ENCODE results near the gene GPR35.
A peak's percentile ranks its signal among the peaks of the same experiment; 100 is the strongest.

The GPR35 gene

GRCh38 chr2:240622531-240623235, 2.6 kb upstream of the GPR35 start:
- no peak for DNase-seq

GRCh38 chr2:240623531-240624010, 1.7 kb upstream of the GPR35 start:
- no peak for DNase-seq

DNA sequence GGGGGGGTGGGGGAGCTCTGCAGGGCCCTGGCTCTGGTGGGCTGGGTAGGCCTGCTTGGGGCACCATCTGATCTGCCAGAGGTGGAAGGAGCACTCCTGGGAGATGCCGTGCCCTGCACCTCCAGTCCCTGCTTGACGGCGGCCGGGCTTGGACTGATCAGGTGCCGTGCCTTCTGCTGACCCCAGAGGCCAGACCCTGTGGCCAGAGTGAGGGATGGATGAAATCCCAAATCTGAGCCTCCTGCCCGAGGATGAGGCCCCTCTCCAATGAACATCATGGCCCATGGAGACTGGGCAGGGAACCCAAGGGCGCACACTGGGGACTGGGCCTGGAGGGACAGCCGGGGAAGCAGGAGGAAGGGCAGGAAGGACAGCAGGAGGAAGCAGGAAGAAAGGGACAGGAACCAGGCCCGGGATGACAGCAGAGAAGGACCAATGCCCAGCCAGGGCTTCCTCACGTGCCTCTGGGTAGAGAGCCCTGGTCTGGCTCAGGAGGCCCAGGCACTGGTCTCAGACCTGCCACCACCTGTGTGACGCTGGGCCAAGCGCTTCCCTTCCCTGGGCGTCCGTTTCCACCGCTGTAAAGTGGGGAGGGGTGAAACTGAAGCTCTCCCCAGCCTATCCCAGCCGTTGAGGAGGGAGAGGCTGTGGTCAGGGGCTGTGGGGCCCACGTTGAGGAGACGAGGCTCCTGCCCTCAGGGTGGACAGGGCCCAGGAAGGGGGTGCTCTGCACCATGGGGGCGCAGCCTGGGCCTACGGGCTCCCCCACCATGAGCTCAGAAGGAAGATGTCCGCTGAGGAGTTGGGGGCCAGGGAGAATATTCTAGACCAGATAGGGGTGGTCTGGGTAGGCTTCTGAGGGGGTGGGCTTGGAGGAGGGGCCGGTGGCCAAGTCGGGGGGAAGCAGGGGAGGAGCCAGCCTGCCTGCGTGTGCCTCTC, 1.0 kb upstream of the GPR35 start:
- DNase-seq = no peak

- DNase-seq = peak in 1 of 56 donors; percentile 4
Measured at GRCh38 chr2:240626531-240627300, 1.4 kb downstream of the GPR35 start.

DNA sequence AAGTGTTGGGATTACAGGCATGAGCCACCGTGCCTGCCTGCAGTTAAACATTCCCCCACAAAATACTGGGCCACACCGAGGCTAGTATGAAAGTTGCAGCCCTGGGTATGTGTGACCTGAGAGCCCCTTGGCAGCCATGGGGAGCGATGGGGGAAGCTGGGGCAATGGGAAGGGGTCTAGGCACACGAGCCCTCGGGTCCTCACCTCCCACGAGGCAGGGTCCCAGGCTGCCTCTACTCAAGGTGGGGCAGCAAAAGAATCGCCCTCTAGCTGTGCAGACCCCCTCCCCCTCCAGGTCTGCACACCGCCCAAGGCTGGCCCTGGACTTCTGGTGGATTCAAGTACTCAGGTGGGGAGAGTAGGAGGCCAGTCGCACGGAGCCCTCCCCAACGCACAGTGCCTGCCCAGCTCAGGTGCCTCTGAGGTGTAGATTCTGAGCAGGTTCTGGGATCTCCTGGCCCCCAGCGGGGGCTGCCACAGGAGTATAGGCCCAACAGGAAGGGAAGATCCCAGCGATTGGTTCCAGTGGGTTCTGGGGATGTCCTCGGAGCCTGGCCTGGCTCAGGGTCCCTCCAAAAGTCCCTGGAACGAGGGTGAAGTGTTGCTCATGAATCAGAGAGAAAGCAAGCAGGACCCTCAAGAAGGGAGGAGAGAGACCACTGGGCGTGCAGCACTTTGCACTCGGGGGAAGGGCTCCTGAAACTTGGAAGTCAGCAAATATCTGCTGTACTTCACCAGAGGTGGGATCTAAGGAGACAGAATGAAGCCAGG, 2.6 kb downstream of the GPR35 start:
- DNase-seq = no peak

DNA sequence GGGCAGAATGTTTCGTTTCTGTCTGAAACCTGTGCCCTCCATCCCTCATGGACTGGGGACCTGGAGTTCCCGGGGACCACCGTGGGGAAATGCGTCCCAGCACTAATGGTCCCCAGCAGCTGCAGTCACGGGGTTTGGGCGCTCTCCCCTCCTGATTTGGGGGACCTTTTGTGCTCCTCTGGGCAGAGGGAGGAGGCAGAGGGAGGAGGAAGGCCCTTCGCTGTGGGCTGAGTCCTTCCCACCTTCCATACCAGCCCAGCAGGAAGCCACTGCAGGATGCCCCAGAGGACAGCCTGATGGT, 3.2 kb downstream of the GPR35 start:
- no peak for DNase-seq

DNA sequence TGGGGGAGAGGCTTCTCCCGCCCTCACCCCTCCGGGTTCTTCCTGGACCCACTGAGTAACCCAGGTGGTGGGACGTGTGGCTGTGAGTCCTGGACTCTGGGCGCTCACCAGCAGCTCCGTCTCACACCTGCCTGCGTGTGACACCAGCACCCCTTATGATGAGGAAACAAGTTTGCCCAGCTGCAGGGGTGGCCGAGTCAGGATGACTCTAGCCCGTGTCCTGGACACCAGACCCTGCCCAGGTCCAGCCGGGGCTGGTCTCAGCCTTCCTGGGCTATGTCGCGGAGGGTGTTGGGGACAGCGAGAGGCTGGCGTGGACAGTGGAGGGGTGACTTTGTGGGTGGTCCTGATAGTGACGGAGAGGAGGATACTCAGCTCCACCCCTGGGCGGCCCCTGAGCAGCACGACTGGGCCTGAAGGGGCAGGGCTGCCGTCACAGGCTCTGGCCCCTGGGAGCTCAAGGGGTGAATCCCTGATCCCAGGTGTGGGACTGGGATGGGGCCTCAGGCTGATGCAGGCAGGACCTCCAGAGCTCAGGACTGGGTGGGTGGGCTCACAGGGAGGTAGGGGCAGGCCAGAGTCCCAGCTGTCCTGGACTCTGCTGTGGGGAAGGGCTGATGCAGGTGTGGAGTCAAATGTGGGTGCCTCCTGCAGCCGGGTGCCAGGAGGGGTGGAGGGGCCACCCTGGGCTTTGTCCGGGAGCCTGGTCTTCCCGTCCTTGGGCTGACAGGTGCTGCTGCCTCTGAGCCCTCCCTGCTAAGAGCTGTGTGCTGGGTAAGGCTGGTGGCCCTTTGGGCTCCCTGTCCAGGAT, 3.7 kb downstream of the GPR35 start:
- no peak for DNase-seq

DNA sequence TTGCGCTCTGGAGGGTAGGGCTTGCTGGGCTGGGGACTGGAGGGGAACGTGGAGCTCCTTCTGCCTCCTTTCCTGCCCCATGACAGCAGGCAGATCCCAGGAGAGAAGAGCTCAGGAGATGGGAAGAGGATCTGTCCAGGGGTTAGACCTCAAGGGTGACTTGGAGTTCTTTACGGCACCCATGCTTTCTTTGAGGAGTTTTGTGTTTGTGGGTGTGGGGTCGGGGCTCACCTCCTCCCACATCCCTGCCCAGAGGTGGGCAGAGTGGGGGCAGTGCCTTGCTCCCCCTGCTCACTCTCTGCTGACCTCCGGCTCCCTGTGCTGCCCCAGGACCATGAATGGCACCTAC, 4.3 kb downstream of the GPR35 start:
- DNase-seq = no peak

DNA sequence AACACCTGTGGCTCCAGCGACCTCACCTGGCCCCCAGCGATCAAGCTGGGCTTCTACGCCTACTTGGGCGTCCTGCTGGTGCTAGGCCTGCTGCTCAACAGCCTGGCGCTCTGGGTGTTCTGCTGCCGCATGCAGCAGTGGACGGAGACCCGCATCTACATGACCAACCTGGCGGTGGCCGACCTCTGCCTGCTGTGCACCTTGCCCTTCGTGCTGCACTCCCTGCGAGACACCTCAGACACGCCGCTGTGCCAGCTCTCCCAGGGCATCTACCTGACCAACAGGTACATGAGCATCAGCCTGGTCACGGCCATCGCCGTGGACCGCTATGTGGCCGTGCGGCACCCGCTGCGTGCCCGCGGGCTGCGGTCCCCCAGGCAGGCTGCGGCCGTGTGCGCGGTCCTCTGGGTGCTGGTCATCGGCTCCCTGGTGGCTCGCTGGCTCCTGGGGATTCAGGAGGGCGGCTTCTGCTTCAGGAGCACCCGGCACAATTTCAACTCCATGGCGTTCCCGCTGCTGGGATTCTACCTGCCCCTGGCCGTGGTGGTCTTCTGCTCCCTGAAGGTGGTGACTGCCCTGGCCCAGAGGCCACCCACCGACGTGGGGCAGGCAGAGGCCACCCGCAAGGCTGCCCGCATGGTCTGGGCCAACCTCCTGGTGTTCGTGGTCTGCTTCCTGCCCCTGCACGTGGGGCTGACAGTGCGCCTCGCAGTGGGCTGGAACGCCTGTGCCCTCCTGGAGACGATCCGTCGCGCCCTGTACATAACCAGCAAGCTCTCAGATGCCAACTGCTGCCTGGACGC, 4.9 kb downstream of the GPR35 start:
- DNase-seq = no peak

DNA sequence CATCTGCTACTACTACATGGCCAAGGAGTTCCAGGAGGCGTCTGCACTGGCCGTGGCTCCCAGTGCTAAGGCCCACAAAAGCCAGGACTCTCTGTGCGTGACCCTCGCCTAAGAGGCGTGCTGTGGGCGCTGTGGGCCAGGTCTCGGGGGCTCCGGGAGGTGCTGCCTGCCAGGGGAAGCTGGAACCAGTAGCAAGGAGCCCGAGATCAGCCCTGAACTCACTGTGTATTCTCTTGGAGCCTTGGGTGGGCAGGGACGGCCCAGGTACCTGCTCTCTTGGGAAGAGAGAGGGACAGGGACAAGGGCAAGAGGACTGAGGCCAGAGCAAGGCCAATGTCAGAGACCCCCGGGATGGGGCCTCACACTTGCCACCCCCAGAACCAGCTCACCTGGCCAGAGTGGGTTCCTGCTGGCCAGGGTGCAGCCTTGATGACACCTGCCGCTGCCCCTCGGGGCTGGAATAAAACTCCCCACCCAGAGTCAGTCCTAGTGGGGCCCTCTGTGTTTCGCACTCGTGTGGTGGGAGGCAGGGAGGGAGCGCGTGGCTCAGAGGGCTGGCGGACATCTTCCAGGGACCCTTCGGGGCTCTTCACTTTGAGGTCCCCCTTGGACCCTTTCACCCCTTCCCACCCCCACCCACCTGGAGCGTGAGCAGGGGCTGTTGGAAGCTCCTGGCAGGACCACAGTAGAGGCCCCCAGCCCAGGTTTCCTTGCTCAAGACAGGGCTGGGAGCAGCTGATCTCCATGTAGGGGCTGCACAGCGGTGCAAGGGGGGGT, 5.7 kb downstream of the GPR35 start:
- DNase-seq = no peak

DNA sequence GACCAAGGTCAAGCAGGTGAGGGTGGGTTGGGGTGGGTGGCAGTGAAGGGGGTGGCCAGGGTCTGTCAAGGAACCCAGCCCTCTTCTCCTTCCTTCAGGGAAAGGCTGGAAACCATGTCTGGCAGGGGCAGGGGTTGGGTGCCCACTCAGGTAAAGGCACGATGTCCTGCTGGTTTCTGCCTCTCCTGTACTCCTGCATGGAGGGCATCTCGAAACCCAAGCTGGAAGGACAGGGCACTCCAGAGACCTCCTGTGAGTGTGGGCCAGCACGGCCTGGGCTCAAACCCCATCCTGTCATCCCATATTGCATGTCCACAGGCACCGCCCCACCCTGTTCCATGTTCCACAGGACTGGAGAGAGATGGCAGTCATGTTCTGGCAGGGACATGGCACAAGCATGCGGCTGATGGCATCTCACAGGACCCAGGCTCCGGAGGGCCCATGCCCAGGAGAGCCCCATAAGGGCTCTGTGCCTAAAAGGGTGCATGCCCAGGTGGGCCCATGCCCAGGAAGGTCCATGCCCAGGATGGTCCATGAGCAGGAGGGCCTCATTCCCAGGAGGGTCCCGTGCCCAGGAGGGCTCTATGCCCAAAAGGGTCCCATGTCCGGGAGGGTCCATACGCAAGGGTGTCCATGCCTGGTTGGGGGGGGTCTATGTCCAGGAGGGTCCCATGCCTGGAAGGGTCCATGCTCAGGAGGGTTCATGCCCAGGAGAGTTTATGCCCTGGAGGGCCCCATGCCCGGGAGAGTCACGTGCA, 6.4 kb downstream of the GPR35 start:
- DNase-seq = no peak

GRCh38 chr2:240632306-240632721, 7.0 kb downstream of the GPR35 start:
- DNase-seq = no peak

DNA sequence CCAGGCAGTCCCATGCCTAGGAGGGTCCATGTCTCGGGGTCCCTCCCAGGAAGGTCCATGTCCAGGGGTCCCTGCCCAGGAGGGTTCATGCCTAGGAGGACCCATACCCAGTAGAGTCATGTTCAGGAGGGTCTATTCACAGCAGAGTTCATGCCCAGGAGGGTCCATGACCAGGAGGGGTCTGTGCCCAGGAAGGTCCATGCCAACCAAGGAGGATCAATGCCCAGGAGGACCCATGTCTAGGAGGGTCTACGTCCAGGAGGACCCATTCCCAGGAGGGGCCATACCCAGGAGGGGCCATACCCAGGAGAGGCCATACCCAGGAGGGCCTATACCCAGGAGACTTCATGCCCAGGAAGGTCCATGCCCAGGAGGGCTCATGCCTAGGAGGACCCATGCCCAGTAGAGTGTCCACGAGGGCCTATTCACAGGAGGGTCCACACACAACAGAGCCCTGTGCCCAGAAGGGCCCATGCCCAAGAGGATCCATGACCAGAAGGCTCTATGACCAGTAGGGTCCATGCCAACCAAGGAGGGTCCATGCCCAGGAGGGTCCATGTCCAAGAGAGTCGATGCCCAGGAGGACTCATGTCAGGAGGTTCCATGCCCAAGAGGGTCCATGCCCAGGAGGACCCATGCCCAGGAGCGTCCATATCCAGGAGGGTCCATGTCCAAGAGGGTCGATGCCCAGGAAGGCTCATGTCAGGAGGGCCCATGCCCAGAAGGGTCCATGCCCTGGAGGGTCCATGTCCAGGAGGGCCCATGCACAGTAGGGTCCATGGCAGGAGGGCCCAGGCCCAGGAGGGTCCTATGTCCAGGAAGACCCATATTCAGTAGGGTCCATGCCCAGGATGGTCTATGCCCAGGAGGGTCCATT, 10.1 kb downstream of the GPR35 start:
- DNase-seq = no peak

DNA sequence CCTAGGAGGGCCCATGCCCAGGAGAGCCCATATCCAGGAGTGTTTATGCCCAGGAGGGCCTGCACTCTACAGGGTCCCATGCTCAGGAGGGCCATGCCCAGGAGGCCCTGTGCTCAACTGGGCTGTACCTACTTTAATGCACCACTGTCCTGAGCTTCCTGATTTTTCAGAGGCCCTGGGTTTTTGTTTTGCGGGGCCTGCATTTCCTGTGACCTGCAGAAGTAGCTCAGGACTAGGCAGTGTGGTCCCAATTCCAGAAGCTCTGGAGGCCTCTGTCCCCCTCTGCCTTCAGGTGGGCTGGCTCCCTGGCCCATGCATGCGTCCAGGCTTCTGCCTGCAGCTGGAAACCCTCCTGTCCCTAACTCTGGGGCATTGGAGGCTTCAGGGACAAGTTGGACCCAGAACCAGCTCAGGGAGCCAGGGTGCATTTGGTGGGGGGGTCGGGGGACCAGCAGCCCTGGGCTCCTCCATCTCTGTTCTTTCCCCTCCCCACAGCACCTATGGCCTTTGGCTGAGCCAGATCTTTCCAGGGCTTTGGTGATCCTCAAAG, 10.8 kb downstream of the GPR35 start:
- no peak for DNase-seq

DNA sequence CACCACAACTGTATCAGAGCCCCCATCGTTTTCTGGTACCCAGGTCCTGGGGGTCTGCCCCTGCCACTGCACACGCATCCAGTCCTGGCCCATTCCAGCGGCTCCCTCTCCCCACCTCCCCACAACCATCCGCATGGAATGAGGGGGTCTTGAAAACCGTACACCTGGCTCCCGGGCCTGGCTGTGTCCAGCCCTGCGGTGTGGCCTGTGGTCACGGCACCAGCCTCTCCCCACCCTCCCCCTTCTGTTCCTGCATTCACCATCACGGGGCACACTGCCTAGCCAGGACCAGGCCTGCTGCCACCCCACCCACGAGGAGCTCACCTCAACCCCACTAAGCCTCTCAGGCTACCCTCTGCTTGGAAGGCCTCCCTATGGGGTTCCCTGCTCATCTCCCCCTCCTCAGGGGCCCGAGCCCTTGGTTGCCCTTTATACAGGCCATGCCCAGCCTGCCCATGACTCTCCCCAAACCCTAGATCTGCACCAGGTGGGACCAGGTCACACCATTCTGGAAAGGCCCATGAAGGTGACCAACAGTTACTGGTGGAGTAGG, 11.4 kb downstream of the GPR35 start:
- DNase-seq = no peak

Data from amygdala (tissue), 56 donors.